ENCODE measurements around the gene GLIPR2. TPM values are rescaled to one million over a fixed set of nuclear protein-coding genes. Genes with fewer than 3 reads are reported as not detected.
A peak's percentile ranks its signal among the peaks of the same experiment; 100 is the strongest.

The GLIPR2 gene
- total RNA-seq, 2 donors from 2014 or later, result 38.6 to 54.2 TPM

- Histone ChIP-seq H3K36me3 (ENCODE audit: control insufficient read depth, insufficient read depth, low read length) (peaks cover 3% of the 10 kb centered on the region), H3K27me3 (ENCODE audit: control insufficient read depth, insufficient read depth, low read length, poor library complexity, severe bottlenecking) (no peaks in the 10 kb centered on the region), H3K9me3 (ENCODE audit: control insufficient read depth, low read length) (no peaks in the 10 kb centered on the region), H3K4me1 (ENCODE audit: control insufficient read depth, insufficient read depth, low read length) (no peaks in the 10 kb centered on the region), H3K9ac (ENCODE audit: extremely low read depth, low read length, poor library complexity, severe bottlenecking) (no peak overlapping the region), H3K4me3 (ENCODE audit: low read length) (no peak overlapping the region), H3K27ac (ENCODE audit: low read depth, low read length) (no peak overlapping the region)
- no peak for DNase-seq
- Mint-ChIP-seq H3K27me3 (ENCODE audit: insufficient read depth) (no peaks in the 10 kb centered on the region), H3K9me3 (no peaks in the 10 kb centered on the region), H3K4me1 (peaks cover 11% of the 10 kb centered on the region), H3K4me3 (no peak overlapping the region), H3K27ac (no peak overlapping the region), H3K36me3 (ENCODE audit: low read depth) (peaks cover 7% of the 10 kb centered on the region)
- 78 to 80% methylated on average over 1 of the region's 2 CpGs for WGBS, 2 experiments (ENCODE audit: insufficient coverage in 1 of 2, insufficient read length in 1 of 2)
- peak; percentile 56 for TF ChIP-seq CTCF (conservative IDR thresholded peaks at IDR 0.05)
Measured at GRCh38 chr9:36110434-36110833, 26.1 kb upstream of the GLIPR2 start.

DNA sequence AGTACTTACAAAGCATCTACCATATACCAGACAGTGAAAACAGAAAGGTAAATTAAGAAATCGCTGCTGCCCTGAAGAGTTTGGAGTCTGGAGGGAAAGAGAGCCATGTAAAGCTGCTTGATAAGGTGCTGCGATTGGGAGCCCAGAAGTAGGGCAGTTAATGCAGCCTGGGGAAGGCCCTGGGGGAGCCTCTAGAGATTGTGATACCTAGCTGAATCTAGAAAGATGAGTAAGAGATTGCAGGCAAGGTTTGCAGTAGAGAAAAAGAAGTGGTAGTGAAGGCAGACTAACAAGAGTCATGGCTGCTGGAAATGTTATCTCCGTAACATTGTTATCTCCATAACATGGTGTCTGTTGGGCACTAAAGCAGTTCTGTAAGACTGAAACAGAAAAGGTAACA is 24.0 kb upstream of the GLIPR2 start:
- peaks cover 3% of the 10 kb centered on the region for H3K36me3 ChIP-seq (ENCODE audit: control insufficient read depth, insufficient read depth, low read length)
- Mint-ChIP-seq H3K27ac (peak overlapping the region; percentile 56), H3K4me1 (peaks cover 17% of the 10 kb centered on the region), H3K36me3 (ENCODE audit: low read depth) (peaks cover 10% of the 10 kb centered on the region), H3K4me3 (no peak overlapping the region), H3K9me3 (no peaks in the 10 kb centered on the region), H3K27me3 (ENCODE audit: insufficient read depth) (no peaks in the 10 kb centered on the region)
- TF ChIP-seq CTCF (conservative IDR thresholded peaks at IDR 0.05), result no peak
- H3K9ac ChIP-seq (ENCODE audit: extremely low read depth, low read length, poor library complexity, severe bottlenecking), result no peak overlapping the region
- 92 to 93% methylated on average over 1 to 3 of the region's 3 CpGs for WGBS, 2 experiments (ENCODE audit: insufficient coverage in 1 of 2, insufficient read length in 1 of 2)
- no peak overlapping the region for H3K27ac ChIP-seq (ENCODE audit: low read depth, low read length)
- H3K4me1 ChIP-seq (ENCODE audit: control insufficient read depth, insufficient read depth, low read length), result no peaks in the 10 kb centered on the region
- H3K4me3 ChIP-seq (ENCODE audit: low read length), result no peak overlapping the region
- no peaks in the 10 kb centered on the region for H3K27me3 ChIP-seq (ENCODE audit: control insufficient read depth, insufficient read depth, low read length, poor library complexity, severe bottlenecking)
- H3K9me3 ChIP-seq (ENCODE audit: control insufficient read depth, low read length), result no peaks in the 10 kb centered on the region
- DNase-seq, result no peak

- Histone ChIP-seq H3K4me3 (ENCODE audit: low read length) (no peak overlapping the region), H3K27me3 (ENCODE audit: control insufficient read depth, insufficient read depth, low read length, poor library complexity, severe bottlenecking) (no peaks in the 10 kb centered on the region), H3K4me1 (ENCODE audit: control insufficient read depth, insufficient read depth, low read length) (peaks cover 6% of the 10 kb centered on the region), H3K36me3 (ENCODE audit: control insufficient read depth, insufficient read depth, low read length) (no peaks in the 10 kb centered on the region), H3K9ac (ENCODE audit: extremely low read depth, low read length, poor library complexity, severe bottlenecking) (no peak overlapping the region), H3K9me3 (ENCODE audit: control insufficient read depth, low read length) (no peaks in the 10 kb centered on the region), H3K27ac (ENCODE audit: low read depth, low read length) (no peak overlapping the region)
- Mint-ChIP-seq H3K27ac (no peak overlapping the region), H3K4me1 (peaks cover 27% of the 10 kb centered on the region), H3K4me3 (no peak overlapping the region), H3K9me3 (no peaks in the 10 kb centered on the region), H3K27me3 (ENCODE audit: insufficient read depth) (no peaks in the 10 kb centered on the region), H3K36me3 (ENCODE audit: low read depth) (peaks cover 11% of the 10 kb centered on the region)
- 80 to 84% methylated on average over 1 of the region's 2 CpGs for WGBS, 2 experiments (ENCODE audit: insufficient coverage in 1 of 2, insufficient read length in 1 of 2)
- no peak for DNase-seq
- no peak for TF ChIP-seq CTCF (conservative IDR thresholded peaks at IDR 0.05)
Measured at GRCh38 chr9:36113999-36114398, 22.5 kb upstream of the GLIPR2 start.
